Gastrocnemius medialis (tissue), 4 donors: Measurements from ENCODE around the gene P2RY14. TPM values are rescaled to one million over a fixed set of nuclear protein-coding genes. Genes with fewer than 3 reads are reported as not detected.
A peak's percentile ranks its signal among the peaks of the same experiment; 100 is the strongest.

ENCODE experiments used
- ATAC-seq, 2 donors: fragments of 150-250 bp; one replicate each; pipeline ENCODE4 v1.9.1; 2016
- DNase-seq, 2 donors: peaks; one replicate each; pipeline ENCODE4 v3.0.0-alpha.2; 2019
- H3K27ac ChIP-seq, 4 donors: fragments of 200-600 bp; sonication (generic); 1 replicate in 1 of 4; 2 replicates in 3 of 4; pipeline ENCODE4 v1.5.1; 2016 to 2018; ENCODE audit warnings: mild to moderate bottlenecking in 2 of 4, moderate library complexity in 1 of 4
- H3K27me3 ChIP-seq, 3 donors: fragments of 200-600 bp; sonication (generic) in 2 of 3; 1 replicate in 1 of 3; 2 replicates in 2 of 3; pipeline versions ENCODE4 v1.5.1 to v1.6.0; 2016 to 2019; ENCODE audit warnings: mild to moderate bottlenecking in 1 of 3, moderate library complexity in 1 of 3
- H3K36me3 ChIP-seq, 2 donors: fragments of 200-600 bp; sonication (generic) in 1 of 2; one replicate each; pipeline ENCODE4 v1.5.1; 2017 to 2018
- H3K4me1 ChIP-seq, 2 donors: fragments of 200-600 bp; sonication (generic) in 1 of 2; one replicate each; pipeline ENCODE4 v1.5.1; 2016 to 2017; ENCODE audit warnings: mild to moderate bottlenecking in 2 of 2
- H3K4me3 ChIP-seq, 4 donors: fragments of 200-600 bp; sonication (generic) in 3 of 4; 1 replicate in 1 of 4; 2 replicates in 3 of 4; pipeline ENCODE4 v1.5.1; 2016 to 2019; ENCODE audit warnings: mild to moderate bottlenecking in 2 of 4
- H3K9me3 ChIP-seq, 3 donors: fragments of 200-600 bp; sonication (generic) in 2 of 3; 1 replicate in 1 of 3; 2 replicates in 2 of 3; pipeline ENCODE4 v1.5.1; 2016 to 2019
- CTCF ChIP-seq, 5 experiments: fragments of 450-650 bp in 3 of 5; fragments of 200-600 bp in 2 of 5; sonication (generic) in 2 of 5; IDR thresholded peaks in 4 of 5; conservative IDR thresholded peaks in 1 of 5; 1 replicate in 4 of 5; 2 replicates in 1 of 5; pipeline ENCODE4 v1.5.1; 2016 to 2019; ENCODE audit warnings: antibody characterized with exemption in 5 of 5, mild to moderate bottlenecking in 3 of 5, moderate library complexity in 3 of 5
- POLR2A ChIP-seq, 2 donors: fragments of 450-650 bp; IDR thresholded peaks; one replicate each; pipeline ENCODE4 v1.6.1; 2017; ENCODE audit warnings: antibody characterized with exemption in 2 of 2, mild to moderate bottlenecking in 2 of 2, moderate library complexity in 2 of 2
- in situ Hi-C, 4 donors: fragments of 200-750 bp; cut with MboI; loops; one replicate each; pipeline versions ENCODE4 v1.15.0 to v1.8.0; 2017; ENCODE audit warnings: low sequenced_read_pairs in 4 of 4
- intact Hi-C: fragments of 100-400 bp; cut with DNase I; formaldehyde crosslinking; loops from one replicate; pipeline ENCODE4 v1.15.1; 2023; ENCODE audit warnings: low total_unique reads
- total RNA-seq, 4 donors: library from RNA; depleted of rRNA; stranded (reverse); fragments of >200 nt; gene quantifications; one replicate each; pipeline versions ENCODE4 v1.1.0 to v1.2.3, GENCODE V29; 2016

Gene P2RY14
- total RNA-seq, 4 donors from 2014 or later: 3.3 to 5.2 (median 3.8) TPM

DNA sequence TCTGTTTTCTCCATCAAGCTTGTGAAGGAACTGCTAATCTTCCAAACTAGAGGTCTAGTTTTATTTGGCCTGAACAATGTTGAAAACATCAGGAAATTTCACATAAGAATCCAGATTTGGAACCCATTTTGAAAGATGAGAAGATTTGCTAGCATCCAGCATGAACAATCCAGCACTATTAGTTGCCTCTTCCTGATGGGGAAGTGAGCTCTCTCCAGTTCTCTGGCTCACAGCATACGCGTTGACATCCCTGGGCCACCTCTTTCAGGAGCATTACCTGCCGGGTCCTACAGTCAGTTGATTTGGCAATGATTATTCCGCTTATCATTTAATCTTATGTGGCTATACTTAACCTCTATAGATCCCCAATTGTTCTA lies 27.4 kb upstream of the P2RY14 start:
- H3K27me3 ChIP-seq: no peaks in the 10 kb centered on the region
- H3K27ac ChIP-seq: no peak overlapping the region
- no peaks in the 10 kb centered on the region for H3K4me1 ChIP-seq
- no peak for TF ChIP-seq POLR2A (IDR thresholded peaks at IDR 0.05)
- no peak for TF ChIP-seq CTCF (IDR thresholded peaks at IDR 0.05 in 4 of 5, conservative IDR thresholded peaks at IDR 0.05 in 1 of 5)
- H3K4me3 ChIP-seq: no peak overlapping the region
- ATAC-seq (no peak), DNase-seq (no peak)
- in situ Hi-C loops: no loop called here
- H3K36me3 ChIP-seq: no peaks in the 10 kb centered on the region
- H3K9me3 ChIP-seq: no peaks in the 10 kb centered on the region
- intact Hi-C loops: no loop called here

GRCh38 chr3:151305060-151305774 lies 26.9 kb upstream of the P2RY14 start:
- DNase-seq (peak in 1 of 2 donors; percentile 53), ATAC-seq (peak; percentile 47 to 74)
- intact Hi-C loops (no loop called here), in situ Hi-C loops (no loop called here)
- Histone ChIP-seq H3K27ac (no peak overlapping the region), H3K9me3 (no peaks in the 10 kb centered on the region), H3K4me1 (no peaks in the 10 kb centered on the region), H3K4me3 (no peak overlapping the region), H3K36me3 (no peaks in the 10 kb centered on the region), H3K27me3 (no peaks in the 10 kb centered on the region)
- TF ChIP-seq CTCF (IDR thresholded peaks at IDR 0.05 in 4 of 5, conservative IDR thresholded peaks at IDR 0.05 in 1 of 5): no peak
- no peak for TF ChIP-seq POLR2A (IDR thresholded peaks at IDR 0.05)

GRCh38 chr3:151303751-151304150 lies 25.4 kb upstream of the P2RY14 start:
- Histone ChIP-seq H3K4me1 (no peaks in the 10 kb centered on the region), H3K36me3 (no peaks in the 10 kb centered on the region), H3K27me3 (no peaks in the 10 kb centered on the region), H3K27ac (no peak overlapping the region), H3K4me3 (no peak overlapping the region), H3K9me3 (no peaks in the 10 kb centered on the region)
- DNase-seq: no peak
- in situ Hi-C loops (no loop called here), intact Hi-C loops (no loop called here)
- ATAC-seq: no peak
- TF ChIP-seq POLR2A (IDR thresholded peaks at IDR 0.05) (no peak), CTCF (IDR thresholded peaks at IDR 0.05 in 4 of 5, conservative IDR thresholded peaks at IDR 0.05 in 1 of 5) (no peak)

- H3K36me3 ChIP-seq: no peaks in the 10 kb centered on the region
- ATAC-seq (no peak), DNase-seq (no peak)
- no peak overlapping the region for H3K4me3 ChIP-seq
- H3K27ac ChIP-seq: no peak overlapping the region
- in situ Hi-C loops: no loop called here
- H3K4me1 ChIP-seq: no peaks in the 10 kb centered on the region
- intact Hi-C loops: no loop called here
- H3K9me3 ChIP-seq: no peaks in the 10 kb centered on the region
- H3K27me3 ChIP-seq: no peaks in the 10 kb centered on the region
- TF ChIP-seq POLR2A (IDR thresholded peaks at IDR 0.05) (no peak), CTCF (IDR thresholded peaks at IDR 0.05 in 4 of 5, conservative IDR thresholded peaks at IDR 0.05 in 1 of 5) (no peak)
Observed at GRCh38 chr3:151301787-151302186, 23.4 kb upstream of the P2RY14 start.

- Histone ChIP-seq H3K27ac (no peak overlapping the region), H3K36me3 (no peaks in the 10 kb centered on the region), H3K4me1 (no peaks in the 10 kb centered on the region), H3K9me3 (no peaks in the 10 kb centered on the region), H3K27me3 (no peaks in the 10 kb centered on the region), H3K4me3 (no peak overlapping the region)
- no peak for ATAC-seq
- in situ Hi-C loops: no loop called here
- intact Hi-C loops: no loop called here
- no peak for DNase-seq
- TF ChIP-seq CTCF (IDR thresholded peaks at IDR 0.05 in 4 of 5, conservative IDR thresholded peaks at IDR 0.05 in 1 of 5) (no peak), POLR2A (IDR thresholded peaks at IDR 0.05) (no peak)
Observed at GRCh38 chr3:151300539-151300938, 22.2 kb upstream of the P2RY14 start.
